ENCODE measurements around the gene SLC25A21.
"Not testable (repeated sequence)": the region's sequence is repeated elsewhere in the genome, so short reads cannot be mapped to it uniquely, and the experiment has no call there.

Gene SLC25A21

GRCh38 chr14:37197421-37198272 lies 25.2 kb upstream of the SLC25A21 start, which contains the start of gene MIPOL1:
Gene MIPOL1 (plus strand): TSS chr14:37197937. CDS start chr14:37247889, 49,952 bp downstream.
- Histone ChIP-seq H3K4me3 (replicated peaks; ENCODE audit: low read depth, low read length) (no peak within 1 kb of the TSS), H3K36me3 (ENCODE audit: control insufficient read depth, insufficient read depth, low read length) (no peaks in the 10 kb centered on the region), H3K27me3 (replicated peaks; ENCODE audit: control insufficient read depth, insufficient read depth, low read length) (no peaks in the 10 kb centered on the region)
- DNase-seq (ENCODE audit: extremely low read depth, insufficient read length), result no peak
- no peak for TF ChIP-seq CTCF (IDR thresholded peaks at IDR 0.05; ENCODE audit: insufficient read depth, low read length, poor library complexity, severe bottlenecking)

GRCh38 chr14:37196604-37197420 lies 24.4 kb upstream of the SLC25A21 start:
- no peak for DNase-seq (ENCODE audit: extremely low read depth, insufficient read length)
- TF ChIP-seq CTCF (IDR thresholded peaks at IDR 0.05; ENCODE audit: insufficient read depth, low read length, poor library complexity, severe bottlenecking), result no peak
- no peaks in the 10 kb centered on the region for H3K36me3 ChIP-seq (ENCODE audit: control insufficient read depth, insufficient read depth, low read length)
- no peak overlapping the region for H3K4me3 ChIP-seq (replicated peaks; ENCODE audit: low read depth, low read length)
- no peaks in the 10 kb centered on the region for H3K27me3 ChIP-seq (replicated peaks; ENCODE audit: control insufficient read depth, insufficient read depth, low read length)

- no peaks in the 10 kb centered on the region for H3K36me3 ChIP-seq (ENCODE audit: control insufficient read depth, insufficient read depth, low read length)
- no peaks in the 10 kb centered on the region for H3K27me3 ChIP-seq (replicated peaks; ENCODE audit: control insufficient read depth, insufficient read depth, low read length)
- no peak for DNase-seq (ENCODE audit: extremely low read depth, insufficient read length)
- TF ChIP-seq CTCF (IDR thresholded peaks at IDR 0.05; ENCODE audit: insufficient read depth, low read length, poor library complexity, severe bottlenecking), result no peak
- no peak overlapping the region for H3K4me3 ChIP-seq (replicated peaks; ENCODE audit: low read depth, low read length)
Observed at GRCh38 chr14:37195327-37195726, 22.9 kb upstream of the SLC25A21 start.

GRCh38 chr14:37194698-37195097 lies 22.3 kb upstream of the SLC25A21 start:
- H3K27me3 ChIP-seq (replicated peaks; ENCODE audit: control insufficient read depth, insufficient read depth, low read length), result no peaks in the 10 kb centered on the region
- no peak overlapping the region for H3K4me3 ChIP-seq (replicated peaks; ENCODE audit: low read depth, low read length)
- DNase-seq (ENCODE audit: extremely low read depth, insufficient read length), result no peak
- H3K36me3 ChIP-seq (ENCODE audit: control insufficient read depth, insufficient read depth, low read length), result no peaks in the 10 kb centered on the region
- no peak for TF ChIP-seq CTCF (IDR thresholded peaks at IDR 0.05; ENCODE audit: insufficient read depth, low read length, poor library complexity, severe bottlenecking)

- not testable (repeated sequence) for H3K4me3 ChIP-seq (replicated peaks; ENCODE audit: low read depth, low read length); H3K36me3 ChIP-seq (ENCODE audit: control insufficient read depth, insufficient read depth, low read length); H3K27me3 ChIP-seq (replicated peaks; ENCODE audit: control insufficient read depth, insufficient read depth, low read length); DNase-seq (ENCODE audit: extremely low read depth, insufficient read length)
Observed at GRCh38 chr14:37189733-37190132, 17.3 kb upstream of the SLC25A21 start.

GRCh38 chr14:37187840-37188577 lies 15.6 kb upstream of the SLC25A21 start:
- H3K36me3 ChIP-seq (ENCODE audit: control insufficient read depth, insufficient read depth, low read length); DNase-seq (ENCODE audit: extremely low read depth, insufficient read length); H3K27me3 ChIP-seq (replicated peaks; ENCODE audit: control insufficient read depth, insufficient read depth, low read length); H3K4me3 ChIP-seq (replicated peaks; ENCODE audit: low read depth, low read length): not testable (repeated sequence)
